GM21723 (cell line): ENCODE data around the gene SNX24.

Experiments used
- ATAC-seq: cut with Tn5 transposase; IDR thresholded peaks from one replicate; pipeline ENCODE4 v1.9.1; 2021; ENCODE audit warnings: mild to moderate bottlenecking, moderate library complexity; ENCODE audit not compliant: unreplicated experiment

Gene SNX24

DNA sequence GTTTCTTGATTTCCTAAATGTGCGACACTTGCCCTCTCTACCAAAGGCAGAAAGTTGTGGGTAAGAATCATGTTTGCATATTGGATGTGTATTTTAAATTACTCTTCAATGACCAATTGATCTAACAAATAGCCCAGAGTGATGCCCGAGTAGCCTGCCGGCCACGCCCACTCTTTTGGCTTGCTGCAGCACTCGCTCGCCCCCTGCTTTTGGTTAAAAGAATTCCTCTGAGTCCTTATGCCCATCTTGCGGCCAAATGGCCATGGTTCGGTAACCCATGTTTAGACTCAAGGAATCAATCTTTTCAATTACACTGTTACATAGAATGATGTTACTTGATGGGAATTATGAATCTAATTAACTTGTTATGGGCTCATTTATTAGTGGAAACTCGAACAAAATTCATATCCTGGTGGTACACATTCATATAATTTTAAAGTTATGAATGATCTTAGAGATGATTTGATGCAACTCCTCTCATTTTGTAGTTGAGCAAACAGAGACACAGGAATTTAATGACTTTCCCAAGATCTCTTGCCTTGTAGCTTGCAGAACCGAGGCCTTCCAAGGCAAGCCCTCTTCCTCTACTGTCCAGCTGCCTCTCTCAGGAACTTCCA, 154.6 kb downstream of the SNX24 start:
- ATAC-seq: peak; percentile 97

DNA sequence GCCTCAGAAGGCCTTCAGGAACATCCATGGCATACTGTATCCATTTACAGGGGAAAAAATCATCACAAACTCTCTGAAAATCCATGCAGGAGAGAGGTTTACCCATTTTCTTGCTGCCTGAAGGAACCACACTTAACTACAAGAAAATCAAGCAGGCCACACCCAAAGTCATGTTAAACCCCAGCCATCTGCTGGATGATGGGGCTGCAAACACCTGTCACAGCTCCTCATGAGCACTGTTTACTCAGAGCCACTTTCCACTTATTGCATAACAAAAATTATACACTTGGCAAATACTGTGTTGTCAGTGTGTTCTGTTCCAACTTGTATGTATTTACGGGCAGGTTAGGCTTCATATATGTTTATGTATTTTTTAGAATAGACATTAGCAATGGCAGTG, 155.3 kb downstream of the SNX24 start:
- no peak for ATAC-seq

GRCh38 chr5:123001808-123002207, 156.4 kb downstream of the SNX24 start:
- ATAC-seq: no peak

- no peak for ATAC-seq
Measured at GRCh38 chr5:123007182-123007581, 161.8 kb downstream of the SNX24 start.

DNA sequence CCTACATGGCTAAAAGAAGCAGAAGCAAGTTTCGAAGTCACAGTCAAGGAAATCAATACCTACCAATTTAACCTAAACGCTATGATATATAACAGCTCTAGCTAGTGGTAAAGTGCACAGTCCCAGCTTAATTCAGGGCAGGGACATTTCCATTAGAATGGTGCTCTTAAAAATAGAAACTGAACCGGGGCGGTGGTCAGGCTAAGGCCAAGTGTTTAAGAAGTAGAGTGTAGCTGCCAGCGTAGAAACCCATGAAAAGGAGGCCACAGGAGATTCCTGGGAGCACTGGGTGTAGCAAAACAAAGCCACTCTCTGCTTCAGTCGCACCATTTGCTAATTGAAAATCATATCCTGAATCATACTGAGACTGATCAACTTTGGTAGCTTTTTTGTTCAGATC, 162.3 kb downstream of the SNX24 start:
- ATAC-seq: no peak

DNA sequence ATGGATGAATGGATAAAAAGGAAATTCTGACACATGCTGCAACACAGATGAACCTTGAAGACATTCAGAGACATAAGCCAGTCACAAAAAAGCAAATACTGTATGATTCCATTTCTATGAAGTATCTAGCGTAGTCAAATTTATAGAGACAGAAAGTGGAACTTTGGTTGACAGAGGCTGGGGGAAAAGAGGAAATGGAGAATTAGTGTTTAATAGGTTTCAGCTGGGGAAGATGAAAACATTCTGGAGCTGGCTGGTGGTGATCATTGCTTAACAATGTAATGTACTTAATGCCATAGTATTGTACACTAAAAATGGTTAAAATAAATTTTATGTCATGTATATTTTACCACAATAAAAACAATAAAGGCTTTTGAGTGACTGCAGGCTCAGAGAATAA, 166.9 kb downstream of the SNX24 start:
- no peak for ATAC-seq

- no peak for ATAC-seq
Measured at GRCh38 chr5:123014689-123015088, 169.3 kb downstream of the SNX24 start.

GRCh38 chr5:123028222-123028621, 182.8 kb downstream of the SNX24 start:
- ATAC-seq: no peak

DNA sequence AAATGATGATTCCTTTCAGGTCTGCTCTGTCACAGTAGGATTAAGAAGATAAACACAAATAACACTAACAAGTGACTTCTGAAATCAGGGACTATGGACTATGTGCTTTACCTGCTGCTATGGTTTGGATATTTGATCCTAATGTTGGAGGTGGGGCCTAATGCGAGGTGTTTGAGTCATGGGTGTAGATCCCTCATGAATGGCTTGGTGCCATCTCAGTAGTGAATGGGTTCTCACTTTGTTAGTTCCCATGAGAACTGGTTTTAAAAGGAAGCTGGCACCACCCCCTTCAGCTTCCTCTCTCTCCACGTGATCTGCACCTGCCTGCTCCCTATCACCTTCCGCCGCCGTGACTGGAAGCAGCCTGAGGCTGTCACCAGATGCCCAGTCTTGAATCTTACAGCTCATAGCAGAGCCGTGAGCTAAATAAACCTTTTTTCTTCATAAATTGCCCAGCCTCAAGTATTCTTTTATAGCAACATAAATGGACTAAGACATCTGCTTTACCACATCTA, 187.8 kb downstream of the SNX24 start:
- no peak for ATAC-seq

DNA sequence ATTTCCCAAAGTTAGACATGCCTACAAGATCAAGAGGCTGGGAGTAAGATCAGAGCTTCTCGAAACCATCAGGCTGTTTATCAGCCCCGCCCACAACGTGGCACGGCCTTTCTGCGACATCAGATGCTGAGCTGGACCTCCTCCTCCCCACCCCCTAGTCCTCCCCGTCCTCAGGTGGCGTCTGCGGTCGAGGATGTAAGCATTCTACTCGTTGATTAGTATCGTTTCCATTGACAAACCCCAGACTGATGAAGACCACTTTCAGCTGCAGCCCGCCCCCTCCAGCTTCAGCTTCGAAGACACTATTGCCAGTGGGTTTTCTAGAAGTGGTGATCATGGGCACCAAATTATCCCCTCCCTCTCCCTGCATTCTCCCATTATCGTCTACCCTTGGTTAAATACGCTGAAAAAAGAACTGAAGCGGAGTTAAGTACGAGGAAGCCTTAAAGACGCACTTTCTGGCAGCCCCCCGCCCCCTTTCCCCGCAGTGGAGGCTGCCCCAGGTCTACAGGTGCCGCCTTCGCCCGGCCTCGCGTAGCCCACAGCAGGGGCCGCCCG, 190.0 kb downstream of the SNX24 start:
- peak; percentile 39 for ATAC-seq

DNA sequence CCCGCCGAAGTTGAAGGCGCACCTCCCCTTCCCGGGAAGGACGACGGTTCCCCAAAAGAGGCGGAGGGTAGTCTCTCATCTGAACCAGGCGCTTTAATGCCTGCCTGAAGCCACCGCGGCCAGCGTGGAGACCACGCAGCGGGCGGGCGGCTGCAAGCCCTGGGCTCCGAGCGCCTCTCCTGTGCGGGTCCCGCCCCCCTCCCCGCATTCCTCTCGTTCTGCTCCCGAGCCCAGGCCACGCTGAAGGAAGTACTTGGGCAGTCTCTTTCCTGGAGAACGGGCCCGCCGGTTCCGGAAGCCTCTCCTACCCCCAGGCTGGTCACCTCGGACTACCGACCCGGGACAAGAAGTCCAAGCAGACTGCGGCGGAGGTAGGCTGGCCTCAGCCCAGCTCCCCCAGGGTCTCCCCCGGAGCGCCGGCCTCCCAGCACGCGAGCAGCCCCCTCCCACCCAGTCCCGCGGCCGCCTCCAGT, 190.5 kb downstream of the SNX24 start:
- ATAC-seq: peak; percentile 43

GRCh38 chr5:123036391-123037103, 191.1 kb downstream of the SNX24 start, which contains the start of gene PPIC:
Gene PPIC (minus strand): TSS chr5:123036725. CDS start chr5:123036625, 100 bp downstream.
- peak; percentile 66 for ATAC-seq

DNA sequence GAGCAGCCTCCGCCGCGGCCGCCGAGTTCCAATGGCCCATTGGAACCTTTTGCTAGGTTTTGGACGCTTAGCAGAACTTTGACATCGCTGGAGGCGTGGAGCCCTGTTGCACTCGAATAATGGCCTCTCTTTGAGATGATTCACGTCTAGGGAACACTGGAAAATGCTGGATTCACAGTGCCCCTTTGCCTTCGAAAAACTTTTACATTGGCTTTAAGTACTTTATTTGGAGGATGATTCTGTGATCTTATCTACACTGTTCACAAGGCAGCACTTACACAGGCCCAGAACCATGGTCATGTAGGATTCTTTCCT, 191.6 kb downstream of the SNX24 start:
- no peak for ATAC-seq

DNA sequence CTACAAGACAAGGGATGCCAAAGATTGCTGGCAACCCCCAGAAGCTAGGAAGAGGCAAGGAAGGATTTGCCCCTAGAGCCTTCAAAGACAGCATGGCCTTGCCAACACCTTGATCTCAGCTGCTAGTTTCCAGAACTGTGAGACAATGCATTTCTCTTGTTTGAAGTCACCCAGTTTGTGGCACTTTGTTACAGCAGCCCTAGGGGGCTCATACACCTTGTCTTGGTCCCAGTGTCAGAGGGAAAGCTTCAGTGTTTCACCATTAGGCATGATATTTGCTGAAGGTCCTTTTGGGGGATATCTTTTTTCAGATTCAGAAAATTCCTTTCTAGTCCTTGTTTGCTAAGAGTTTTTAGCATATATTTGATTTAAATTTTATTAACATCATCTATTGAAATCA, 194.3 kb downstream of the SNX24 start:
- no peak for ATAC-seq

DNA sequence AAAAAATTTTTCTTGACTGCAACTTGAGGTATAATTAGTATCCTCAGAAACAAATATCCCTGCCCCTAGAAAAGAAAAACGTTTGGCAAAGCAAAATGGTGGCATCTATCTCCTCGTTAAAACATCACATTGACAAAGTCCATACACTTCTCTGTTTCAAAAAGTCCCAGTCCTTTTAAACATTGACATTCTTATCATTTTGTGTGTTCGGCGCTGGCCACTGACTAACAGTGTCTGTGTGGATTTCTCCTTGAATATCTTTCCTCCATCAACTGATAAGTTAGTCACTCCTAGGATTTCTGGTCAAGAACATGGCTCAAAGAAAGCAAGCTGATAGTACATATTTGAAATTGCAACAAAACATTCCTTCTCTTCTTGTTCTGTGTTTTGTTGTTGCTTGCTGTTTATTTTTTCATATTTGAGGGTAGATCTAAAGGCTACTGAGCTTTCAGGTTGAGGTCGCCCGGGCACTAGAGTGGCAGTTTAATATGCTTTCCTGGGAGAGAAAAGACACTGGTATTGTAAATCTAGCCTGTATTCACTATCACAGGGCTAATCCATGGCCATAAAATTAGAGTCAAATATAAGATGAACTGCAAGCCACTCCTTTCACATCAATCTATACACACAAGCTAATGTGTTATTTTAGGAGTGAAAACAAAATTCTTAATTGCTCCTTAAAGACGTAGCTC, 199.7 kb downstream of the SNX24 start:
- no peak for ATAC-seq

DNA sequence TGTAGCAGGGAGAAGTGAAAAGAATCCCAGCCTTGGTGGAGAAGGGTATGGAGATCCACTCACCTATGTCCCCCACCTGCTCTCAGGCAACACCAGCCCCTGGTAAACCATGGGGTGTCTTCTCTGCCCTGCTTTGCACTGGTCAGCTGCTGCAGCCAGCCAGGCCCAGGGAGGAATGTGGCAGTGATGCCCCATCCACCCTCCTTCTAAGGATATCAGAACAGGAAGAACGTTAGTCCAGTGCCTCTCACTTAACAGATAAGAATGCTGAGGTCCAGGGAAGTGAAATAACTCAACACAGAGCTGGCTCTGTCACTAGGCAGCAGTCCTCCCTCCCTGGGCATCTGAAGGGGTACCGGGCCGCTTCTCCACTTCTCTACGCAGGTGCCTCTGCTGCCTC, 200.8 kb downstream of the SNX24 start:
- no peak for ATAC-seq

- ATAC-seq: no peak
Measured at GRCh38 chr5:123047706-123048105, 202.3 kb downstream of the SNX24 start.

DNA sequence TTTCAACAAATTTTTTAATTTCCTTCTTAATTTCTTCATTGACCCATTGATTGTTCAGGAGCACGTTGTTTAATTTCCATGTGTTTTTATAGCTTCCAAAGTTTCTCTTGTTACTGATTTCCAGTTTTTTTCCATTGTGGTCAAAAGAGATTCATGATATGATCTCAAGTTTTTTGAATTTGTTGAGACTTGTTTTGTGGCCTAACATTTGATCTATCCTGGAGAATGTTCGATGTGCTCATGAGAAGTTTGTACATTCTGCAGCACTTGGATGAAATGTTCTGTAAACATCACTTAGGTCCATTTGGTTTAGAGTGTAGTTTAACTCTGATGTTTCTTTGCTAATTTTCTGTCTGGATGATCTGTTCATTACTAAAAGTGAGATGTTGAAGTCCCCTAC, 205.8 kb downstream of the SNX24 start:
- ATAC-seq: no peak
